ENCODE results near the gene CADM3.

Gene CADM3

DNA sequence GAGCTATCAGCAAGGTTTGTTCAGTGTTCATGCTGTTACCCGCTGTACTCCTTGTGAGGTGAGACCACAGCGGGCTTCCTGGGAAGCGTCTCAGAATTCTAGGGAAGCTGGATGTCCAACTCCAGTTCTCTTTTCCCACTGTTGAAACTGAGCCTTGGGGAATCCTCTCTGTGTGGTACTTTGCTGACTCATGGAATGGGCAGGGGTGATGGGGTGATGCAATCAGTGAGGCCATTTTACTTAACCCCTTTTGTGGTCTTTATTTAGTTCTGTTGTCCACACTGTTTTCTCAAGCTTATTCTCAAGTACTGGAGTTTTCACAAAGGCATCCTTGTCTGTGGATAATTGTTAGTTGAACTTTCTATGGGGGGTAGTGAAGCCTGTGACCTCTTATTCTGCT lies 75.9 kb downstream of the CADM3 start:
- no peak for DNase-seq (ENCODE audit: low spot score)
- TF ChIP-seq, protein P1, sequence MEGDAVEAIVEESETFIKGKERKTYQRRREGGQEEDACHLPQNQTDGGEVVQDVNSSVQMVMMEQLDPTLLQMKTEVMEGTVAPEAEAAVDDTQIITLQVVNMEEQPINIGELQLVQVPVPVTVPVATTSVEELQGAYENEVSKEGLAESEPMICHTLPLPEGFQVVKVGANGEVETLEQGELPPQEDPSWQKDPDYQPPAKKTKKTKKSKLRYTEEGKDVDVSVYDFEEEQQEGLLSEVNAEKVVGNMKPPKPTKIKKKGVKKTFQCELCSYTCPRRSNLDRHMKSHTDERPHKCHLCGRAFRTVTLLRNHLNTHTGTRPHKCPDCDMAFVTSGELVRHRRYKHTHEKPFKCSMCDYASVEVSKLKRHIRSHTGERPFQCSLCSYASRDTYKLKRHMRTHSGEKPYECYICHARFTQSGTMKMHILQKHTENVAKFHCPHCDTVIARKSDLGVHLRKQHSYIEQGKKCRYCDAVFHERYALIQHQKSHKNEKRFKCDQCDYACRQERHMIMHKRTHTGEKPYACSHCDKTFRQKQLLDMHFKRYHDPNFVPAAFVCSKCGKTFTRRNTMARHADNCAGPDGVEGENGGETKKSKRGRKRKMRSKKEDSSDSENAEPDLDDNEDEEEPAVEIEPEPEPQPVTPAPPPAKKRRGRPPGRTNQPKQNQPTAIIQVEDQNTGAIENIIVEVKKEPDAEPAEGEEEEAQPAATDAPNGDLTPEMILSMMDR (IDR thresholded peaks at IDR 0.05; ENCODE audit: extremely low read depth, missing control alignments) = no peak

DNA sequence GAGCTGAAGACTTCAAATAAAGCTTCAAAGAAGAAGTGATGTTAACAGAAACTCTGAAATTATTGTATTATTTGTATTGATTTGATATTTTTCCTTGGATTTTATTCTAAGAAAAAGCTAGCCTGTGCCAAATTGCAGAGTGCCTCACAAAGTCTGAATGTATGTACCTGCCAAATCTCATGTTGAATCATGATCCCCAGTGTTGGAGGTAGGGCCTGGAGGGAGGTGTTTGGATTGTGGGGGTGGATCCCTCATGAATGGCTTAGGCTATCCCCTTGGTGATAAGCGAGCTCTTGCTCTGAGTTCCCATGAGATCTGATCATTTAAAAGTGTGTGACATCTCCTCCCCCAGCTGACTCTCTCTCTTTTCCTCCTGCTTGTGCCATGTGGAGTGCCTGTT lies 76.9 kb downstream of the CADM3 start:
- TF ChIP-seq, protein P1 (IDR thresholded peaks at IDR 0.05; ENCODE audit: extremely low read depth, missing control alignments) = no peak
- DNase-seq (ENCODE audit: low spot score) = no peak

DNA sequence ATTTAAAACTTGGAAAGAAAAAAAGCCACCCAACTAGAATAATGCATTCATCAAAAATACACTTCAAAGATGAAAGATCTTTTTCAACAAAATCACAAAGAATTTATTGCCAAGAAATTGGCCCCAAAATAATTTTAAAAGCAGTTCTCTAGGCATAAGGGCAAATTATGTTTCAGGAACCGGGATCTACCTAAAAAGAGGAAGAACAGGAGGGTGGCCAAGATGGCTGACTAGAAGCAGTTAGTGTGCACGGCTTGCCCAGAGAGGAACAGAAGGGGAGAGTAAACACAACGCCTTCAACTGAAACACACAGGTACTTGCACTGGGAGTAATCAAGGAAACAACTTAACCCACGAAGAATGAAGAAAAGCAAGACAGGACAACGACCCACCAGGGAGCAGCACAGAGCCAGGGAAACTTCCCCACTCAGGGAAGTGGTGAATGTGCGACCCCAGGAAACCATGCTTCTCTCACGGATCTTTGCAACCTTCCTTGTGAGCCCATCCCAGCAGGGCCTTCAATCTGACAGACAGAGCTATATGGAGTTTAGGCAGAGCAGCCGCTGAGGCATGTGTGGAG lies 79.3 kb downstream of the CADM3 start:
- TF ChIP-seq, protein P1 (IDR thresholded peaks at IDR 0.05; ENCODE audit: extremely low read depth, missing control alignments) = no peak
- DNase-seq (ENCODE audit: low spot score) = no peak
